OCI-LY3 (cell line): ENCODE measurements around the gene ESYT2.

Experiments
- EZH2phosphoT487 ChIP-seq: fragments of 200-600 bp; shearing (Covaris generic); IDR thresholded peaks from 2 replicates; pipeline ENCODE4 v1.6.1; 2018; ENCODE audit warnings: antibody characterized with exemption, mixed run types, low read depth
- TF ChIP-seq, protein P1 (sequence below): fragments of 200-600, 300-600 bp; sonication (generic); IDR thresholded peaks from 2 replicates; pipeline ENCODE4 v1.5.1; 2014; ENCODE audit warnings: antibody characterized with exemption, low read length, low read depth

DNA sequence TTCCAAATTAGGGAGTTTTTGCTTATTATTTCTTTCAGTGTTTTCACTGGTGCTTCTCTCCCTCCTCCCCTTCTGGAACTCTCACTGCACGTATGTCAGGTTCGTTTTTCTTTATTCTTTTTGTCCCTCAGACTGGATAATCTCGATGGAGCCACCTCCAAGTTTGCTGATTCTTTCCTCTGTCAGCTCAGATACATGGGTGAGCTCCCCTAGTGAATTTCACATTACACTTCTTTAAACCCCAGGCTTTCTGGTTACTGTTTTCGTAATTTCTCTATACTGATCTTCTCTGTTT, 103.9 kb downstream of the ESYT2 start:
- TF ChIP-seq, protein P1, sequence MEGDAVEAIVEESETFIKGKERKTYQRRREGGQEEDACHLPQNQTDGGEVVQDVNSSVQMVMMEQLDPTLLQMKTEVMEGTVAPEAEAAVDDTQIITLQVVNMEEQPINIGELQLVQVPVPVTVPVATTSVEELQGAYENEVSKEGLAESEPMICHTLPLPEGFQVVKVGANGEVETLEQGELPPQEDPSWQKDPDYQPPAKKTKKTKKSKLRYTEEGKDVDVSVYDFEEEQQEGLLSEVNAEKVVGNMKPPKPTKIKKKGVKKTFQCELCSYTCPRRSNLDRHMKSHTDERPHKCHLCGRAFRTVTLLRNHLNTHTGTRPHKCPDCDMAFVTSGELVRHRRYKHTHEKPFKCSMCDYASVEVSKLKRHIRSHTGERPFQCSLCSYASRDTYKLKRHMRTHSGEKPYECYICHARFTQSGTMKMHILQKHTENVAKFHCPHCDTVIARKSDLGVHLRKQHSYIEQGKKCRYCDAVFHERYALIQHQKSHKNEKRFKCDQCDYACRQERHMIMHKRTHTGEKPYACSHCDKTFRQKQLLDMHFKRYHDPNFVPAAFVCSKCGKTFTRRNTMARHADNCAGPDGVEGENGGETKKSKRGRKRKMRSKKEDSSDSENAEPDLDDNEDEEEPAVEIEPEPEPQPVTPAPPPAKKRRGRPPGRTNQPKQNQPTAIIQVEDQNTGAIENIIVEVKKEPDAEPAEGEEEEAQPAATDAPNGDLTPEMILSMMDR = no peak
- no peak for TF ChIP-seq EZH2phosphoT487
